ENCODE data around the gene THUMPD2.

- TF ChIP-seq CTCF (conservative IDR thresholded peaks at IDR 0.05; ENCODE audit: low read depth, low read length) (no peak), EZH2 (IDR thresholded peaks at IDR 0.05; ENCODE audit: borderline replicate concordance, low read depth, low read length, poor library complexity, severe bottlenecking) (no peak)
These were observed 71.1 kb downstream of the THUMPD2 start for GRCh38 chr2:39708003-39708402.

Data from A673 (cell line).